ENCODE measurements around the gene C1orf167. TPM values are rescaled to one million over a fixed set of nuclear protein-coding genes. Genes with fewer than 3 reads are reported as not detected.
A peak's percentile ranks its signal among the peaks of the same experiment; 100 is the strongest.

C1orf167 gene, protein sequence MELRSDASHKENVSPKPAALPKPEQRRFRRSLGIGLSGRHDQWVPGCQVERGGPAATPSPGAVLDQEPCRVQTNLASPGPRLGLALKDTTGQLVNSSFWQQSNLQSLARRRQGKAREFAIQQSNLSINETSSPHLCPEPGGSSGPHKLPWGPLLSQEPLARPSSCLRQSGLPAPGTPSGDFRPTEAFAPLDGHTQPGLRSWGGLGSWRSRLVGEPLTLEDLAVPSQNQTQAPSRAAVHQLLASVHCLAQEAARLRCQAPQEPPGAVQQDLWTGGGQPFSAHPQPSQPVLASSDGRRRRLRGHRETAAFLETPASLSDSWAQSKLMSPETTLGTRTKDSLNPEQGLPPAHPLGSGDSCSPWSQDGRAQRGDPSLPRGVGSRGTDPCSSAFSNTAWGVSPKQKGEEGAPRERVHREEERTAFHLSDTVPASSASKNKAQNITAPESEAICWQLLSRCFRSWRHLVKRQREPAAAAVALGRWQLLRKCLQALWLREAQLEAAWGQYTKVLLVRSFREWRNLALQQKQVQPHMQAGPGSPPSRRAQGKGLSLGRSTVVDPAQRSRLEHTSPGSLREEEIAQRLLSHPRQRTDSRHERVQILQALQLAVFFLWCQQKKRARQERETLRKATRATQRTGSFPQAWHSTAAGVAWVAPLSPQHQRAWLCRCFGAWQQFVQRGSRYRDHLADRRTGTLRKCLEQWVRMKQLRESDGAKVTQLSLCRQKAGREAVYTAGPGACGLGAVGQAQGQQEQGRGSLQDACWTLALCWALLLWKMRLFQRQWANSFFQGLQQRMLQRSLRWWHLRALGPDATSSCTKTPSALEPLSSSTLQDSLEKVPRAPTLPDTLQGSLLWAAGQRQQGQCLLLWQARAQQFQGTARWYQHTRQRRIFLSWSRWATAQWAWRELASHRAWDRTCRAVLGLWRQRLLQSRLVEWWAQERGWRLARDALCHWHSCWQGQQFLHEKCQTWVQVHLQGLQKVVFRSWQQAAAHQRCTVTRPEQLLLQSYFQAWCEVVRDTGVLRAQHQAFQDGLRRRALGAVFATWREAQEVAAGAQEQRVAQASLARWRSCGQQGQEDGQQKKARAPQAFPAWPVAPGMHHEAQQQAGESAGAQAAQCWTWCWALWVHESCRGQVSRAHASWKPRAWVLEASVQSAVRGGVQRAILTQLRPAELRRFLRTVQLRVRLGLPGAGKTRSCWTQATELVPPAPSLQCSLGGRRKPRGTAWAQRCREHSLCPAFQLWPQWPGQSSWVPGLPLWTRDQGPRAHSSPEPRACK (N-terminal part only)
- total RNA-seq = not detected

DNA sequence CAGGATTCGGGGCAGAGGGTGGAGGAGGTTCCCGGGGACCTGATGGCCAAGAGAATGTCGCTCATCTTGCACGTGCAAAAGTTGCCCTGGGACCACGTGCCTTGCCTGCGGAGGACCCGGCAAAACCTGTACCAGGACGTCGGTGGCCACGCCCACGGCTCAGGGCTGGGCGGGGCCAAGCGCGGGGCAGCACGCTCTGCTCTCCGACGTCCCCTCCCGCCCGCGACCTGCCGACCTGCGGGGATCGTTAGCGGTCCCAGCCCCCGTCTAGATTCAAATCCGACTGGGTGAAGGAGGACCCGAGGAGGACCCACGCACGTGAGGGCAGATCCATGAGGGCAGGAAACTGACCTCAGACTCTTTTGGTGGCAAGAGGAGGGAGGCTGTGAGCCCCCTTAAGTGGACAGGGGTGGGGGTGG lies at the start of gene C1orf167:
Gene C1orf167 (plus strand): TSS at position 206 of the 419 bp plus-strand sequence. CDS start 2,208 bp downstream, outside the sequence.
- Mint-ChIP-seq H3K4me3 (peak within 1 kb of the TSS; percentile 21), H3K4me1 (ENCODE audit: low read depth) (peaks cover 5% of the 10 kb centered on the region), H3K27me3 (ENCODE audit: low read depth) (peaks cover 10% of the 10 kb centered on the region), H3K9me3 (no peaks in the 10 kb centered on the region), H3K36me3 (ENCODE audit: low read depth) (no peaks in the 10 kb centered on the region), H3K27ac (no peak within 1 kb of the TSS)
- CTCF ChIA-PET = no interaction called here
- intact Hi-C loops (cut with micrococcal nuclease) = no loop called here
- peak; percentile 30 for DNase-seq

DNA sequence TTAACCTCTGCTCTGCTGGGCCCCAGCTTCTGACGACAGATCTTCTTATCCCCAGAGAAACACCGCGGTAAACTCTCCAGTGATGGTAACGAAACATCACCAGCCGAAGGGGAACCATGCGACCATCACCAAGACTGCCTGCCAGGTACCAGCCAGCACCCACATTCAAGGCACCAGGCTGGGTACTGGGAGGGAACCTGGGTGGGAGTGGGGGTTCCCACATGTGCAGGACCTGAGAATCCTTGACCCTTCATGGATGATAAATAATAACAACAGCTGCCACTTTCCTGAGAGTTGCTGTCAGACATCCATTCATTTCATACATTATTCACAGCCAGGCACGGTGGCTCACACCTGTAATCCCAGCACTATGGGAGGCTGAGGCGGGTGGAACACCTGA lies 49.7 kb upstream of the C1orf167 start:
- no peaks in the 10 kb centered on the region for H3K27me3 Mint-ChIP-seq (ENCODE audit: low read depth)
- H3K4me1 Mint-ChIP-seq (ENCODE audit: low read depth) = no peaks in the 10 kb centered on the region
- intact Hi-C loops (cut with micrococcal nuclease) = no loop called here
- CTCF ChIA-PET = interaction anchor here (0.8 to 1.4 kb wide), 2 partner anchors 30 to 59 kb away, joined by 3 to 5 read pairs; no protein-coding TSS in a partner anchor
- H3K27ac Mint-ChIP-seq = no peak overlapping the region
- no peak for DNase-seq
- no peaks in the 10 kb centered on the region for H3K36me3 Mint-ChIP-seq (ENCODE audit: low read depth)
- no peak overlapping the region for H3K4me3 Mint-ChIP-seq
- H3K9me3 Mint-ChIP-seq = no peaks in the 10 kb centered on the region

DNA sequence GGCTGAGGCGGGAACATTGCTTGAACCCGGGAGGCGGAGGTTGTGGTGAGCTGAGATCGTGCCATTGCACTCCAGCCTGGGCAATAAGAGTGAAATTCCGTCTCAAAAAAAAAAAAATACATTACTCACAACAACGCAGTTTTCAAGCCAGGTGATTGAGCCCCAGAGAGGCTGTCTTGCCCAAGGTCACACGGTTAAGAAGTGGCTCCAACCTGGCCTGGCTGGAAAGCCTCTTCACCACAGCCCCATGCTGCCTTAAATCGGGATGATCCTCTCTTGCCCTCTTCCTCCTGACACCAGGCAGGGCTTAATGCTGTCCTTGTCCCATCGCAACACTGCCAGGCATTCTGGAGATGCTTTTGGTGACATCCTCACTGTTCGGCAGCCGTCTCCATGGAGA lies 48.9 kb upstream of the C1orf167 start:
- H3K9me3 Mint-ChIP-seq = no peaks in the 10 kb centered on the region
- H3K4me1 Mint-ChIP-seq (ENCODE audit: low read depth) = no peaks in the 10 kb centered on the region
- DNase-seq = no peak
- CTCF ChIA-PET = interaction anchor here (0.8 kb wide), 1 partner anchor 31 kb away, joined by 3 read pairs; no protein-coding TSS in a partner anchor
- no peak overlapping the region for H3K27ac Mint-ChIP-seq
- intact Hi-C loops (cut with micrococcal nuclease) = no loop called here
- no peaks in the 10 kb centered on the region for H3K36me3 Mint-ChIP-seq (ENCODE audit: low read depth)
- no peaks in the 10 kb centered on the region for H3K27me3 Mint-ChIP-seq (ENCODE audit: low read depth)
- H3K4me3 Mint-ChIP-seq = no peak overlapping the region

DNA sequence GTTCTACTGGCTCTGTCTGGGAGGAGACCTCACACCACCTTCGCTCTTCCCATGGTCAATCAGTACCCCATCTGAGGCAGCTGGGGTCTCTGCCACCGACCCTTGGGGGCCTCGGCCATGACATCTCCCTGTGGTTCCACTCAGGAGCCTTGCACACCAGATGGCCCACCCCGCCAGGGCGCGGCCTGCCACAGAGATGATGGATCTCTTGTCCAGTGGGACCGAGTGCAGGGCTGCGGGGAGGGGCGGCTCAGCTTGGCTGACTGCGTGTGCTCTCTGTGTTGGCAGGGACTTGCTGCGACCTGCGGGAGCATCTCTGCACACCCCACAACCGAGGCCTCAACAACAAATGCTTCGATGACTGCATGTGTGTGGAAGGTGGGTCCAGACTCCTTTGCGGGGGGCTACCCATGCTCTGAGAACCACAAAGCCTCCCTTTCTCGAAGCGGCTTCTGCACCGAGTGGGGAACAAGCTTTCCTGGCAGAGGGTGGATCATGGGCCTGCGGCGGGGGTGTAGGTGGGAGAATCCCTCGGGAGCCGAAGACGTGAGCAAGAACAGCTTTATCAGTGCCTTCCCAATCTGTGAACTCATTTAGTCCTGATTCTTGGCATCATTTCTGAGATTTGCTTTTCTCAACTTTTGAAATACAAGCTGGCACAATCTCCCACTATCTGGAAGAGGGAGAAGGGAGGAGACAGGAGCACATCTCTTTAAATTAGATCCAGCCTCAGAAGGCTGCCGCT lies 47.0 kb upstream of the C1orf167 start:
- Mint-ChIP-seq H3K4me3 (no peak overlapping the region), H3K4me1 (ENCODE audit: low read depth) (peaks cover 13% of the 10 kb centered on the region), H3K36me3 (ENCODE audit: low read depth) (no peaks in the 10 kb centered on the region), H3K27me3 (ENCODE audit: low read depth) (no peaks in the 10 kb centered on the region), H3K27ac (no peak overlapping the region), H3K9me3 (no peaks in the 10 kb centered on the region)
- DNase-seq = no peak
- CTCF ChIA-PET = interaction anchor here (1.2 to 2.1 kb wide), 4 partner anchors 11 to 65 kb away, joined by 3 to 7 read pairs (median 3); no protein-coding TSS in a partner anchor
- intact Hi-C loops (cut with micrococcal nuclease) = no loop called here

DNA sequence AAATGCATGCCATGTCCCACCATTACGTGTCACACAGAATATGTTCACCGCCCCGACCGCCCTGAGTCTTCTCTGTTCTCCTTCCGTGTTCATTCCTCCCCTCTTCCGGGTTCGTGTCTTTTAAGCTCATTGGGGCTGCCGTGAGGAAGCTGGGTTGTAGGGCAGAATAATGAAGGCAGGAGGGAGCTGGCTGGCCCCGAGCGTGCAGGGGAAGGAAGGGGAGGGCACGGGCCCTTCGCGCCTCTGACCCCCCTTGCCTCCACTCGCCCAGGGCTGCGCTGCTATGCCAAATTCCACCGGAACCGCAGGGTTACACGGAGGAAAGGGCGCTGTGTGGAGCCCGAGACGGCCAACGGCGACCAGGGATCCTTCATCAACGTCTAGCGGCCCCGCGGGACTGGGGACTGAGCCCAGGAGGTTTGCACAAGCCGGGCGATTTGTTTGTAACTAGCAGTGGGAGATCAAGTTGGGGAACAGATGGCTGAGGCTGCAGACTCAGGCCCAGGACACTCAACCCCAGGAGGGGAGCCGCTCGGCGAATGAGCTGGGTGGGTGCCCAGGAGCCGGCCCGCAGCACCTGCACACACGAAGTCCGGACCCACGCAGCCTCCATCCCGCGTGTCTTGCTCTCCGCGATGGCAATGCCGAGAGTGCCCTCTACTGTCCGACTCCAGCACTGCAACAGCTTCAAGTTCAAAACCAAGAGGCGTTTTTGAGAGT lies 42.5 kb upstream of the C1orf167 start:
- no peaks in the 10 kb centered on the region for H3K36me3 Mint-ChIP-seq (ENCODE audit: low read depth)
- peaks cover 14% of the 10 kb centered on the region for H3K4me1 Mint-ChIP-seq (ENCODE audit: low read depth)

DNA sequence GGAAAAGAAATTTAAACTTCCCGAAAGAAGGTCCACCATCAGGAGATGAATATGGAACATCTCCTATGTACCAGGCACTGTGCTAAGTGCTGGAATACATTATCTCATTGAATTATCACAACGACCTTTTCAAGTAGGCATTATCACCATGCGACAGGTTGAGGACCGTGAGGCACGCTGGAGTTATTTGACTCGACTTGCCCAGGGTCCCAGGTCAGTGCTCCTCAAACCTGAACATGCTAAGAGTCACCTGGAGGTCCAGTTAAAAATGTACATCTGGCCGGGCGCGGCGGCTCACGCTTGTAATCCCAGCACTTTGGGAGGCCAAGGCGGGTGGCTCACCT lies 42.0 kb upstream of the C1orf167 start:
- no peak for DNase-seq
- H3K9me3 Mint-ChIP-seq = no peaks in the 10 kb centered on the region
- peak overlapping the region; percentile 80 for H3K4me3 Mint-ChIP-seq
- intact Hi-C loops (cut with micrococcal nuclease) = no loop called here
- H3K27me3 Mint-ChIP-seq (ENCODE audit: low read depth) = no peaks in the 10 kb centered on the region
- no peaks in the 10 kb centered on the region for H3K36me3 Mint-ChIP-seq (ENCODE audit: low read depth)
- H3K4me1 Mint-ChIP-seq (ENCODE audit: low read depth) = peaks cover 14% of the 10 kb centered on the region
- CTCF ChIA-PET = interaction anchor here (0.6 to 2.9 kb wide), 21 partner anchors 9 to 683 kb away, joined by 3 to 28 read pairs (median 6); partner anchors contain the start of genes AGTRAP, FBXO2, FBXO44 and FBXO6
- peak overlapping the region; percentile 80 for H3K27ac Mint-ChIP-seq

More for the DNA sequence above, 42.5 kb upstream of the C1orf167 start:
- H3K9me3 Mint-ChIP-seq = no peaks in the 10 kb centered on the region
- CTCF ChIA-PET = interaction anchor here (0.6 to 2.9 kb wide), 21 partner anchors 9 to 682 kb away, joined by 3 to 28 read pairs (median 6); partner anchors contain the start of genes AGTRAP, FBXO2, FBXO44 and FBXO6
- no peaks in the 10 kb centered on the region for H3K27me3 Mint-ChIP-seq (ENCODE audit: low read depth)
- intact Hi-C loops (cut with micrococcal nuclease) = loop anchor here (1.0 kb wide), 5 partner anchors 30 to 620 kb away; partner anchors contain the start of genes EXOSC10, FBXO6 and MAD2L2
- peak; percentile 93 for DNase-seq
- peak overlapping the region; percentile 80 for H3K4me3 Mint-ChIP-seq
- peak overlapping the region; percentile 80 for H3K27ac Mint-ChIP-seq

DNA sequence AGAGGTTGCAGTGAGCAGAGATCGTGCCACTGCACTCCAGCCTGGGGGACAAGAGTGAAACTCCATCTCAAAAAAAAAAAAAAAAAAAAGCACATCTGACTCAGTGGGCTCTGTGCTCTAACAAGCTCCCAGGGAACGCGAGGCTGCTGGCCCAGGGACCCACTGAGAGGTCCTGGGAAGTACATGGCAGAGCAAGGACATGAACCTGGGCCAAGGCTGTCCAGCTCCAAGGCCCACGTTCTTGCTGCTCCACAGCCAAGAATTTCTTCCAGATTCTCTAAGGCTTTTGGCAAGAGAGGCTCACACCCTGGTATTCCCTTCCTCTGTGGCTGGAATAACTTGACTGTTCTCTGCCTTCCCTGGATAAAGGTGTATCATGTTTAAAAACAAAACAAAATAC lies 41.5 kb upstream of the C1orf167 start:
- H3K4me3 Mint-ChIP-seq = no peak overlapping the region
- peaks cover 17% of the 10 kb centered on the region for H3K4me1 Mint-ChIP-seq (ENCODE audit: low read depth)
- intact Hi-C loops (cut with micrococcal nuclease) = no loop called here
- no peaks in the 10 kb centered on the region for H3K9me3 Mint-ChIP-seq
- CTCF ChIA-PET = interaction anchor here (0.6 to 2.9 kb wide), 9 partner anchors 13 to 683 kb away, joined by 3 to 15 read pairs (median 7); partner anchors contain the start of genes AGTRAP, FBXO2 and FBXO44
- no peak for DNase-seq
- no peaks in the 10 kb centered on the region for H3K36me3 Mint-ChIP-seq (ENCODE audit: low read depth)
- H3K27ac Mint-ChIP-seq = no peak overlapping the region
- no peaks in the 10 kb centered on the region for H3K27me3 Mint-ChIP-seq (ENCODE audit: low read depth)

DNA sequence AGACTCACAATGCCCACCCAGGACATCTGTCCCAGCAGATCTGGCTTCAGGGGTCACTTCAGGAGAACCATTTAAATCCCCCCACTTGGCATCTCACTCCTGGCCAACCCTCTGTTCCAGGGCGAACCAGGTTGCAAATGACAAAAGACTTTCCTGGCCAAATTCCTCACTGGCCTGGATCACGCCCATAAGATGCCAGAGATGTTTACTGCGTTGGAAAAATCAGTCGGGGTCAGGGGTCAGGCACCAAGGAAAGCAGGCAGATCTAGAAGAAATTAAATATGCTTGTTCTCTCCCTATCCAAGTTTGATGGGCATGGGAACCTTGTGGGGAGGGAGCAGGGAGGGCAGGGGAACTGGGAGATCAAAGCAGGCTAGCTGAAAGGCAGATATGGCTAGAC lies 40.7 kb upstream of the C1orf167 start:
- H3K36me3 Mint-ChIP-seq (ENCODE audit: low read depth) = no peaks in the 10 kb centered on the region
- peaks cover 20% of the 10 kb centered on the region for H3K4me1 Mint-ChIP-seq (ENCODE audit: low read depth)
- H3K27me3 Mint-ChIP-seq (ENCODE audit: low read depth) = no peaks in the 10 kb centered on the region
- CTCF ChIA-PET = interaction anchor here (0.7 to 2.9 kb wide), 2 partner anchors 14 to 425 kb away, joined by 3 to 7 read pairs; no protein-coding TSS in a partner anchor
- intact Hi-C loops (cut with micrococcal nuclease) = no loop called here
- no peak overlapping the region for H3K27ac Mint-ChIP-seq
- no peaks in the 10 kb centered on the region for H3K9me3 Mint-ChIP-seq
- DNase-seq = no peak
- no peak overlapping the region for H3K4me3 Mint-ChIP-seq

DNA sequence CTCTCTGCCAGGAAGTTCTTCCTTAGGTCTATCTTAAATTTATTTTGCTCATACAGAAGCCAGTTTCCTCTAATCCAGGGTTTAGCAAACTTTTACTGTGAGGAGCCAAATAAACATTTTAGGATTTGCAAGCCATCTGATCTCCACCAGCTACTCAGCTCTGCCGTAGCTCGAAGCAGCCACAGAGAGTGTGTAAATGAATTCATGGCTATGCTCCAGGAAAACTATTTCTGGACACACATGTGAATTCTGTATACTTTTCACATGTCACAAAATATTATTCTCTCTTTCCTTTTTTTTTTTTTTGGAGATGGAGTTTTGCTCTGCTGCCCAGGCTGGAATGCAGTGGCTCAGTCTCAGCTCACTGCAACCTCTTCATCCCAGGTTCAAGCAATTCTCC lies 39.5 kb upstream of the C1orf167 start:
- H3K9me3 Mint-ChIP-seq = no peaks in the 10 kb centered on the region
- no peaks in the 10 kb centered on the region for H3K36me3 Mint-ChIP-seq (ENCODE audit: low read depth)
- peaks cover 20% of the 10 kb centered on the region for H3K4me1 Mint-ChIP-seq (ENCODE audit: low read depth)
- H3K27me3 Mint-ChIP-seq (ENCODE audit: low read depth) = no peaks in the 10 kb centered on the region
- intact Hi-C loops (cut with micrococcal nuclease) = no loop called here
- no peak for DNase-seq
- CTCF ChIA-PET = interaction anchor here (0.6 to 1.1 kb wide), 4 partner anchors 58 to 546 kb away, joined by 3 to 5 read pairs (median 4); partner anchors contain the start of gene FBXO6
- H3K27ac Mint-ChIP-seq = no peak overlapping the region
- no peak overlapping the region for H3K4me3 Mint-ChIP-seq

DNA sequence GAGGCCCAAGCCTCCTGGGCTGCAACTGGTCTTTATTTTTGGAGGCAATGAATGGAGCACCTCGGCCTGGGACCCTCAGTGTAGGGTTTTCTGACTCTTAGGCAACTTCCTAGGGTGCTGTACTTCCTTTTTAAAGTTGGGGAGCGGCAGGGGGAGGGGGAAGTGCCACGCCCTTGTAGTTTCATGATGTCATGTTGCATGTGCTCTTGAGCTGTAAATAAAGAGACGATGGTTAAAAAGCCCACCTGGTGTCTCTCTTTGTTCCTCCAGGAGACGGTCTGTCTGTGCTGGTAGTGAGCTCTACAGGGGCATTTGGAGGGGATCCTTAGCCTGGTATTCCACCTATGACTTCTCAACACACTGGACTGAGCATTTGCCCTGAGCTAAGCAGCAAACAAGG lies 36.4 kb upstream of the C1orf167 start:
- Mint-ChIP-seq H3K27me3 (ENCODE audit: low read depth) (no peaks in the 10 kb centered on the region), H3K36me3 (ENCODE audit: low read depth) (no peaks in the 10 kb centered on the region), H3K9me3 (no peaks in the 10 kb centered on the region), H3K27ac (no peak overlapping the region), H3K4me3 (no peak overlapping the region), H3K4me1 (ENCODE audit: low read depth) (peaks cover 21% of the 10 kb centered on the region)
- intact Hi-C loops (cut with micrococcal nuclease) = no loop called here
- DNase-seq = no peak
- CTCF ChIA-PET = interaction anchor here (0.7 kb wide), 1 partner anchor 79 kb away, joined by 3 read pairs; no protein-coding TSS in a partner anchor

Measured in activated naive CD4-positive, alpha-beta T cell treated with anti-CD3 and anti-CD28 coated beads for 36 hours (primary cell).